Measurements from ENCODE around the gene CEBPG. TPM values are rescaled to one million over a fixed set of nuclear protein-coding genes. Genes with fewer than 3 reads are reported as not detected.

Gene CEBPG
- total RNA-seq, 4 donors from 2014 or later: 18.5 to 31.6 (median 26.8) TPM

DNA sequence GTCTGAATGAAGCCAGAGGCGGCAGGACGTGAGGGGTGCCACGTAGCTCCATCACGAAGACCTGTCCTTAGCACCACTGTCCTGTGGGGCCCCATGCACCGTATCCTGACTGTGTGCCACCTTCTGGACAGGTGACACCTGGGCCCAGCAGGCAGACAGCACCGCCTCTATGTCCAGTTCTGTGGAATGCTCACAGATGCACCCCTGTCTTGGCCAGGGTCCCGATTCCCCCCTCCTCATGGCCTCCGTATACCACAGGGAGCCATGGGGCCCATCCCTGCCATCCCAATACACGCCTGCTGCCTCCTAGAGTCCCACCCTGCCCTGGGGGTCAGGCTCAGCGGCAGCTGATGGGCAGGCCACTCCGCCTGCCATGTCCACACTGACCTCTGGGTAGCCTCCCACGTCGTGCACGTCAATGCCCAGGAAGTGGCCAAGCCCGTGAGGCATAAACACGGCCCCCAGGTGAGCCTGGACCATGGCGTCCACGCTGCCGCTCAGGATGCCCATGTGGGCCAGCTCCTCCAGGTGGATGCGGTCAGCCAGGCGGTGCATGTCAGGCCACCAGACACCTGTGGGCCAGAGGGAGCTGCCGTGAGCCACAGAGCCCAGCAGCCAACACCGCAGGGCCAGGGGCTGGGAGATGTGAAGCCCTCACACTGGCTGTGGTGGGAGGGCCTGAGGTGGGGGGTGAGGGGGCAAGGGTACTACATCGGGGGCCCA lies 17.6 kb downstream of the CEBPG start:
- 81 to 95% methylated on average over 3 to 8 of the region's 24 CpGs for WGBS, 2 donors
- TF ChIP-seq POLR2A (IDR thresholded peaks at IDR 0.05): no peak
- Histone ChIP-seq H3K4me1 (peaks cover 34 to 97% (median 61%) of the 10 kb centered on the region in 3 donors), H3K9me3 (no peaks in the 10 kb centered on the region), H3K36me3 (peaks cover 0 to 23% (median 6%) of the 10 kb centered on the region in 3 donors), H3K27me3 (no peaks in the 10 kb centered on the region), H3K4me3 (no peak overlapping the region), H3K27ac (peak overlapping the region; percentile 22 to 80 (median 40))
- intact Hi-C loops (cut with DNase I): no loop called here
- DNase-seq: no peak

DNA sequence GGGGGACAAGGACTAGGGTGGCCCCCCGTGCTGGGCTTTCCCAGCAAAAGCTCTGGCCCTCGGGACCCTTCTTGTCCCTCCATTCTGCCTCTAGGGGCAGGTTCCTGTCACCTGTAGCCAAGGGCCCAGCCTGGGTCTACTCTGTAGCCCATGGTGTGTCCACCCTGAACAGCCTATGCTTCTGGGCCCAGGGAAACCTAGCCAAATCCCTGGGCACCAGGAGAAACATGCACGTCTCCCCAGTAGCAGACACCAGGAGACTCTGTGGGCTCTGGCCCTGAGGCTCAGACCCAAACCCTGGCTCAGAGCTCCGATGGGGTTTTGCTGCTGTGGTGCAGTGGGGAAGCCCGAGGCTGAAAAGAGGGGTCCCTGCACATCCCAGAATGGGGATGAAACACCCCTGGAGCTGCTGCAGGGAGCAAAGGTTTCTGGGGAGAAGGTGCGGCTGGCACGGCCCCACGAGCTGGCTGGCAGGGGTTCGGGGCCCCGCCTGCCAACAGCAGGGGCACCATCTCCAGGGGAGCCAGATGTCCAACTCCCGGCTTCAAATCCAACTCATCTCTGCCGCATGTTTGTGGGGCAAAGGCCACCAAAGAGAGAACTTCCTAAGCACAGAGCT lies 18.2 kb downstream of the CEBPG start:
- no peaks in the 10 kb centered on the region for H3K27me3 ChIP-seq
- no peak overlapping the region for H3K4me3 ChIP-seq
- no peak for DNase-seq
- H3K36me3 ChIP-seq: peaks cover 0 to 16% (median 6%) of the 10 kb centered on the region in 3 donors
- H3K27ac ChIP-seq: no peak overlapping the region
- intact Hi-C loops (cut with DNase I): no loop called here
- no peaks in the 10 kb centered on the region for H3K9me3 ChIP-seq
- TF ChIP-seq, protein P1, sequence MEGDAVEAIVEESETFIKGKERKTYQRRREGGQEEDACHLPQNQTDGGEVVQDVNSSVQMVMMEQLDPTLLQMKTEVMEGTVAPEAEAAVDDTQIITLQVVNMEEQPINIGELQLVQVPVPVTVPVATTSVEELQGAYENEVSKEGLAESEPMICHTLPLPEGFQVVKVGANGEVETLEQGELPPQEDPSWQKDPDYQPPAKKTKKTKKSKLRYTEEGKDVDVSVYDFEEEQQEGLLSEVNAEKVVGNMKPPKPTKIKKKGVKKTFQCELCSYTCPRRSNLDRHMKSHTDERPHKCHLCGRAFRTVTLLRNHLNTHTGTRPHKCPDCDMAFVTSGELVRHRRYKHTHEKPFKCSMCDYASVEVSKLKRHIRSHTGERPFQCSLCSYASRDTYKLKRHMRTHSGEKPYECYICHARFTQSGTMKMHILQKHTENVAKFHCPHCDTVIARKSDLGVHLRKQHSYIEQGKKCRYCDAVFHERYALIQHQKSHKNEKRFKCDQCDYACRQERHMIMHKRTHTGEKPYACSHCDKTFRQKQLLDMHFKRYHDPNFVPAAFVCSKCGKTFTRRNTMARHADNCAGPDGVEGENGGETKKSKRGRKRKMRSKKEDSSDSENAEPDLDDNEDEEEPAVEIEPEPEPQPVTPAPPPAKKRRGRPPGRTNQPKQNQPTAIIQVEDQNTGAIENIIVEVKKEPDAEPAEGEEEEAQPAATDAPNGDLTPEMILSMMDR (IDR thresholded peaks at IDR 0.05): no peak
- no peak for TF ChIP-seq POLR2A (IDR thresholded peaks at IDR 0.05)
- 57 to 95% methylated on average over 6 to 8 of the region's 12 CpGs for WGBS, 2 donors
- peaks cover 37 to 97% (median 68%) of the 10 kb centered on the region in 3 donors for H3K4me1 ChIP-seq

DNA sequence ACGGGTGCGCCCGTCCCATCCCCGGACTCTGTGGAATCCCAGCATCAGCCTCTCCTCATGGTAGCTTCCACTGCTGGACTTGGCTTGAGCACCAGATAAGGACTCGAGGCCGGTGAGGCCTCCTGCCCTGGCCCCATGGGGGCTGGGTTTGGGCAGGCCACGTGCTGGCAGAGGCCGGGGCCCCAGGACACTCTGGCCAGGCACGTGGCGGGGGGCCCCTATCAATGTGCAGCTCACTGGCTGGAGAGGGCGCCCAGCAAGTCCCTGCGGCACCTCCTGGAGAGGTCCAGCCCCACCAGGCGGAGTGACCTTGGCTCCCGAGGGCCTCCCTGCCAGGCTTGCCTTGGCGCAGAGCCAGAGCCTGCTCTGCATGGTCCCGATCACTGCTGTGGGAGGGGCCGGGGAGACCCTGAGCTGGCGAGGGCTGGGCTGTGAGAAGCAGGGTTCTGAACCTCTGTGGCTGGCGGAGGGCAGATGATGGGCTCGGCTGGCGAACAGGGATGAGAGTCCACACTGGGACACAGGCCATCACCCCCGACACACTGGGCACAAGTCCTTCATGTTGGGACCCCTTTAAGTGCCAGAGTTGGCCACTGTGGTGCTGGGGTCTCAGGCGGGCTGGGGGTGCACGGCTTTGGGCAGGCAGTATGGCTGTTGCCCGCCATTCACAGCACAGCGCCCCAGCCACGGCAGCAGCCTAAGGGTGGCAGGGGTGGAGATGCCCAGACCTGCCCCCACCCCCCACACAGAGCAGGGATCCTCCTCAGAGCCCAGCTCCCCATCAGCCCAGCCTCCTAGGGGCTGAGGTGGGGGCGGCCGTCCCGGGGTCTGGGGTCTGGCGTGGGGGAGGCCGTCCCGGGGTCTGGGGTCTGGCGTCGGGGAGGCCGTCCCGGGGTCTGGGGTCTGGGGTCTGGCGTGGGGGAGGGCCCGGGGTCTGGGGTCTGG lies 19.1 kb downstream of the CEBPG start:
- Histone ChIP-seq H3K4me3 (no peak overlapping the region), H3K27me3 (no peaks in the 10 kb centered on the region), H3K36me3 (peaks cover 0 to 7% (median 0%) of the 10 kb centered on the region in 3 donors), H3K9me3 (no peaks in the 10 kb centered on the region), H3K27ac (no peak overlapping the region), H3K4me1 (peaks cover 37 to 95% (median 72%) of the 10 kb centered on the region in 3 donors)
- TF ChIP-seq, protein P1 (IDR thresholded peaks at IDR 0.05): no peak
- no peak for TF ChIP-seq POLR2A (IDR thresholded peaks at IDR 0.05)
- 64 to 92% methylated on average over 4 to 5 of the region's 39 CpGs for WGBS, 2 donors
- intact Hi-C loops (cut with DNase I): no loop called here
- DNase-seq: no peak

DNA sequence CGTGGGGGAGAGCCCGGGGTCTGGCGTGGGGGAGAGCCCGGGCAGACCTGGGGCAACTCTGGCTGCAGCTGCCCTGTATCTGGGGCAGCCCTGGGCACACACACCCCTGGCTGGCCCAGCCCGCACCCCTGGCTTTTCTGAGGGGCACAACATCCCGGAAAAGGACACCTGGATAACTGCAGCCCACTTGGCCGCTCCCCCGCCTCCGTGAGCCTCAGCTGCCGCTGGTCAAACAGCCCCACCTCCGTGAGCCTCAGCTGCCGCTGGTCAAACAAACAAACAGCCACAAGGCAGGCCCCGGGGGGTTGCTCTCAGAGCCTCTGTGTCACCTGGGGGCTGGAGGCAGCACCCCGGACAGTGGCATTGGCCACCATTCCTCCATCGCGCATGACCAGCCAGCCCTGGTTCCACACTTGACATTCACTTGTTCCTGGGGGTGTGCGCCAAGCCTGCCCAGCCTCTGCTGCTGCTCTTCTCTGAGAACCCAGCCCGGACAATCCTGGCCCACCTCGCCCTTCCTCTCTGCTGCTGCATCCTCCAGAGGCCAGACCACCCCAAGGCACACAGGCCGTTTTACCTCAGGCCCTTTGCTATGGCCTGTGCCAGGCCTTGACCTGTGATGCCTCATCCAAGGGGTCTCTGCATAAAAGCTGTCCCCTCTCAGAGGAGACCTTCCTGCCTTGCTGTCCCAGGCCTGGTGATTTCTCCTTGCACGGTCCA lies 19.9 kb downstream of the CEBPG start:
- TF ChIP-seq, protein P1 (IDR thresholded peaks at IDR 0.05): no peak
- TF ChIP-seq POLR2A (IDR thresholded peaks at IDR 0.05): no peak
- Histone ChIP-seq H3K4me3 (no peak overlapping the region), H3K36me3 (no peaks in the 10 kb centered on the region), H3K4me1 (peaks cover 34 to 87% (median 69%) of the 10 kb centered on the region in 3 donors), H3K27me3 (no peaks in the 10 kb centered on the region), H3K27ac (peak overlapping the region in 2 of 4 donors; percentile 42 to 59), H3K9me3 (no peaks in the 10 kb centered on the region)
- DNase-seq: no peak
- WGBS, 2 donors: 77 to 79% methylated on average over 5 to 7 of the region's 21 CpGs
- intact Hi-C loops (cut with DNase I): no loop called here

All from esophagus squamous epithelium (tissue), 5 donors.